Measurements from ENCODE around the gene ACOD1.

DNA sequence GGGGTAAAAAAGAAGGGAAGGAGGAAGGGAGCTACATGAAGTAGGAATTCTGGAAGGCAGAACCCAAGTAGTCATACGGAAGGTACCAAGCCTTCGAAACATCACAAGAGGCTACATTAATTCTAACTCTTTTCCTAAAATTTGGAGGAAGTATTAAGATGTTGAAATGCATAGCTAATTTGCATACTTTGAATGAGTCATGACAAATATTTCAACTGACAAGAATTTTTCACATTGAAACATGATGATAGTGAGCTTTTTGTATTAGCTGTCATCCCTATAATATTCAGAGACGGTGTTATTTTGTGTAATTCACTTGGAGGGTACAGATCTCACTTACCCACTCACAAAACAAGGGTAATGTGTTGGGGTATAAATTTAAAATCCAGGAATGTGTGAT, 9.1 kb upstream of the ACOD1 start:
- TF ChIP-seq CTCF (IDR thresholded peaks at IDR 0.05; ENCODE audit: poor library complexity) (no peak), EZH2phosphoT487 (IDR thresholded peaks at IDR 0.05; ENCODE audit: low read depth, severe bottlenecking, unreplicated experiment) (no peak), EZH2 (IDR thresholded peaks at IDR 0.05; ENCODE audit: borderline replicate concordance) (no peak)

All from hepatocyte (in vitro differentiated cells).